ENCODE results near the gene SGO2. TPM values are rescaled to one million over a fixed set of nuclear protein-coding genes. Genes with fewer than 3 reads are reported as not detected.

The SGO2 gene
- total and polyA plus RNA-seq, 2 of the 13 experiments (the other 11 are each of a cell fraction or from before 2014, with no cell fraction given) = 5.1 to 16.2 TPM

- TF ChIP-seq MEIS1 (CRISPR knock-in tag; IDR thresholded peaks at IDR 0.05; ENCODE audit: borderline replicate concordance) (peak; percentile 88; the same call in 1 of the 2 replicates), TCF7 (IDR thresholded peaks at IDR 0.05; ENCODE audit: low read depth) (no peak), MED13 (CRISPR knock-in tag; IDR thresholded peaks at IDR 0.05) (peak; percentile 41), GPN1 (CRISPR knock-in tag; IDR thresholded peaks at IDR 0.05; ENCODE audit: borderline replicate concordance) (no peak), TP53 (CRISPR knock-in tag; conservative IDR thresholded peaks at IDR 0.05) (0 out of 2 replicates have a peak, but pooled peaks have one; percentile 43), YEATS4 (CRISPR knock-in tag; IDR thresholded peaks at IDR 0.05; ENCODE audit: borderline replicate concordance) (peak; percentile 83), ZBTB39 (CRISPR knock-in tag; IDR thresholded peaks at IDR 0.05) (no peak), HOXA5 (CRISPR knock-in tag; IDR thresholded peaks at IDR 0.05) (peak; percentile 35; the same call in 1 of the 2 replicates), ZNF17 (CRISPR knock-in tag; IDR thresholded peaks at IDR 0.05) (no peak), PCBP2 (optimal IDR thresholded peaks at IDR 0.05; ENCODE audit: low read depth, low read length, poor library complexity, severe bottlenecking) (no peak), ZNF790 (CRISPR knock-in tag; IDR thresholded peaks at IDR 0.05; ENCODE audit: borderline replicate concordance) (peak; percentile 69; the same call in 1 of the 2 replicates), SCMH1 (CRISPR knock-in tag; IDR thresholded peaks at IDR 0.05; ENCODE audit: borderline replicate concordance) (no peak), KLF6 (CRISPR knock-in tag; IDR thresholded peaks at IDR 0.05) (peak; percentile 19; the same call in 1 of the 2 replicates), ZNF225 (CRISPR knock-in tag; IDR thresholded peaks at IDR 0.05) (0 out of 2 replicates have a peak, but pooled peaks have one; percentile 48), NFKB2 (CRISPR knock-in tag; IDR thresholded peaks at IDR 0.05; ENCODE audit: borderline replicate concordance) (peak; percentile 91; the same call in 1 of the 2 replicates), THYN1 (CRISPR knock-in tag; IDR thresholded peaks at IDR 0.05; ENCODE audit: borderline replicate concordance, low read depth) (0 out of 2 replicates have a peak, but pooled peaks have one; percentile 35), PRPF4 (IDR thresholded peaks at IDR 0.05; ENCODE audit: low read depth, low read length, poor library complexity, severe bottlenecking) (no peak), SETDB1 (CRISPR knock-in tag; IDR thresholded peaks at IDR 0.05; ENCODE audit: borderline replicate concordance) (no peak), HIVEP1 (CRISPR knock-in tag; IDR thresholded peaks at IDR 0.05) (0 out of 2 replicates have a peak, but pooled peaks have one; percentile 61), PBX2 (CRISPR knock-in tag; IDR thresholded peaks at IDR 0.05) (no peak; the same call in 1 of the 2 replicates)
- TF ChIP-seq, protein P1, sequence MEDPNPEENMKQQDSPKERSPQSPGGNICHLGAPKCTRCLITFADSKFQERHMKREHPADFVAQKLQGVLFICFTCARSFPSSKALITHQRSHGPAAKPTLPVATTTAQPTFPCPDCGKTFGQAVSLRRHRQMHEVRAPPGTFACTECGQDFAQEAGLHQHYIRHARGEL (CRISPR knock-in tag; IDR thresholded peaks at IDR 0.05) = no peak
- TF ChIP-seq, protein P2, sequence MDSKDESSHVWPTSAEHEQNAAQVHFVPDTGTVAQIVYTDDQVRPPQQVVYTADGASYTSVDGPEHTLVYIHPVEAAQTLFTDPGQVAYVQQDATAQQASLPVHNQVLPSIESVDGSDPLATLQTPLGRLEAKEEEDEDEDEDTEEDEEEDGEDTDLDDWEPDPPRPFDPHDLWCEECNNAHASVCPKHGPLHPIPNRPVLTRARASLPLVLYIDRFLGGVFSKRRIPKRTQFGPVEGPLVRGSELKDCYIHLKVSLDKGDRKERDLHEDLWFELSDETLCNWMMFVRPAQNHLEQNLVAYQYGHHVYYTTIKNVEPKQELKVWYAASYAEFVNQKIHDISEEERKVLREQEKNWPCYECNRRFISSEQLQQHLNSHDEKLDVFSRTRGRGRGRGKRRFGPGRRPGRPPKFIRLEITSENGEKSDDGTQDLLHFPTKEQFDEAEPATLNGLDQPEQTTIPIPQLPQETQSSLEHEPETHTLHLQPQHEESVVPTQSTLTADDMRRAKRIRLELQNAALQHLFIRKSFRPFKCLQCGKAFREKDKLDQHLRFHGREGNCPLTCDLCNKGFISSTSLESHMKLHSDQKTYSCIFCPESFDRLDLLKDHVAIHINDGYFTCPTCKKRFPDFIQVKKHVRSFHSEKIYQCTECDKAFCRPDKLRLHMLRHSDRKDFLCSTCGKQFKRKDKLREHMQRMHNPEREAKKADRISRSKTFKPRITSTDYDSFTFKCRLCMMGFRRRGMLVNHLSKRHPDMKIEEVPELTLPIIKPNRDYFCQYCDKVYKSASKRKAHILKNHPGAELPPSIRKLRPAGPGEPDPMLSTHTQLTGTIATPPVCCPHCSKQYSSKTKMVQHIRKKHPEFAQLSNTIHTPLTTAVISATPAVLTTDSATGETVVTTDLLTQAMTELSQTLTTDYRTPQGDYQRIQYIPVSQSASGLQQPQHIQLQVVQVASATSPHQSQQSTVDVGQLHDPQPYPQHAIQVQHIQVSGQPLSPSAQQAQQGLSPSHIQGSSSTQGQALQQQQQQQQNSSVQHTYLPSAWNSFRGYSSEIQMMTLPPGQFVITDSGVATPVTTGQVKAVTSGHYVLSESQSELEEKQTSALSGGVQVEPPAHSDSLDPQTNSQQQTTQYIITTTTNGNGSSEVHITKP (CRISPR knock-in tag; IDR thresholded peaks at IDR 0.05; ENCODE audit: low read depth) = peak; percentile 83
These were observed at the start of gene SGO2 (continued) for GRCh38 chr2:200525882-200526651.

Measured in HepG2 (cell line).